Choroid plexus epithelial cell (primary cell): ENCODE results near the gene HESX1.

Source experiments
- DNase-seq: peaks from one replicate; pipeline ENCODE4 v3.0.0-alpha.2; 2010; ENCODE audit warnings: low read depth
- H3K4me3 ChIP-seq: 2 replicates; pipeline ENCODE4 v1.5.1; 2011; ENCODE audit warnings: low read depth, mild to moderate bottlenecking, control low read depth, low read length, moderate library complexity
- CTCF ChIP-seq: conservative IDR thresholded peaks from 2 replicates; pipeline ENCODE4 v1.5.1; 2011; ENCODE audit warnings: low read depth, mild to moderate bottlenecking, control low read depth, inconsistent platforms, low read length, moderate library complexity

HESX1 gene

DNA sequence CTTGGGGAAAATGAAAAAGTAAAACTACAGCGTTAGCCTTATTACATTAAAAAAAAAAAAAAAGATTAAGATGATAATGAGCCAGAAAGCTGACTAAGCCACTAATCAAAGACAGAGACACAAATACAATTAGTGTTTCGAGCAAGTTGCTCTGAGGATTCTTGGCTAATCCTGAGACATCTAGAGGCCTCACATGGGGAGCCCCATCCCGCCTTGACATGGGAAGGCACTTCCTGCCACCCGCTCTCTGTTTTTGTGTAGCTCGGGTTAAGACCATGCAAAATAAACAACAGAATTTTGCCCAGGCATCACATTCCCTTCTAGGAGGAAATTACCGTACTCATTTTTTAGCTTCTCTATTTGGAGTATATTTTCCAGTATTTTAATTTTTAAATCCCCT is 15.3 kb downstream of the HESX1 start:
- no peak overlapping the region for H3K4me3 ChIP-seq
- no peak for TF ChIP-seq CTCF
- DNase-seq: peak; percentile 22

GRCh38 chr3:57179580-57180410 is 20.0 kb downstream of the HESX1 start:
- H3K4me3 ChIP-seq: no peak overlapping the region
- peak; percentile 67 for DNase-seq
- peak; percentile 62 for TF ChIP-seq CTCF

- DNase-seq: no peak
- H3K4me3 ChIP-seq: no peak overlapping the region
- no peak for TF ChIP-seq CTCF
These were observed 23.7 kb downstream of the HESX1 start for GRCh38 chr3:57176045-57176444.

DNA sequence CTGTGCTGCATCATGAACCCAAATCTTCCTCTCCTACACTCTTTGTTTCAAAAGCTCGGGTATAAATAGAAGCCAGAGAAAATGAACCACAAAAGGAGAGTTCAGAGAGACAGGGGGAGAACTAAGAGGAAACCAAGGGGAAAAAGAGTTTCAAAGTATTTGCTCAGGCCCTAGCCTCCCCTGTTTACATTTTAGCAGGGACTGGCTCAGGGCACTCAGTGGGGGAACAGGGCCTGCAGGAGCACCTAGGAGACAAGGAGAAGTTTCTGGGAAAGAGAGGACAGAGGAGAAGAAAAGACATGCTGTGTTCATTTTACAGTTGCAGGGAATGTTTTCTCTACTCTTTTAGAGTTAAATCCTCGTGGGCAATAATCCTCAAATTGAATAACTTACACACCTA is 26.1 kb downstream of the HESX1 start:
- no peak overlapping the region for H3K4me3 ChIP-seq
- DNase-seq: no peak
- no peak for TF ChIP-seq CTCF

DNA sequence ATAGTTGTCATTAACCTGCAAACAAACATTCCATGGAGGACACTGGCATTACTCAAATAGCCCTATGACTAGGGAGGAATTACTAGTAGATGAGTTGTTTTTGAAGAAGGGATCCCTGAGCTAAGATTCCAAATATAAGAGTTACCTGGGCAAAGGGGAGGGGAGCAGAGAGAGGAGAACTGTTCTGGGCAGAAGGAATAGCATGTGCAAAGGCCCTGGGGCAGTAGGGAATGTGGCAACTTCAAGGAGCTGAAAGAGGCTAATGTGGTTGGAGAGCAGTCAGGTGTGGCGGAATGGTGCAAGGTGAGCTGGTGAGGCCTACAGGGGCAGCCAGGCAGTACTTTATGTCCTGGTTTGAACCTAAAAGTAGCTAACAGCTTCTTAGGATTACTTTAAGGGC is 28.8 kb downstream of the HESX1 start:
- no peak for DNase-seq
- H3K4me3 ChIP-seq: no peak overlapping the region

GRCh38 chr3:57169872-57170623 is 29.7 kb downstream of the HESX1 start:
- peak overlapping the region; percentile 67 for H3K4me3 ChIP-seq
- peak; percentile 64 for DNase-seq
- TF ChIP-seq CTCF: peak; percentile 84

More for the DNA sequence above, 28.8 kb downstream of the HESX1 start:
- TF ChIP-seq CTCF: no peak
